ENCODE data around the gene SARNP. TPM values are rescaled to one million over a fixed set of nuclear protein-coding genes. Genes with fewer than 3 reads are reported as not detected.

The SARNP gene
- total RNA-seq, 4 donors from 2014 or later: 50.3 to 90.5 (median 63.3) TPM

DNA sequence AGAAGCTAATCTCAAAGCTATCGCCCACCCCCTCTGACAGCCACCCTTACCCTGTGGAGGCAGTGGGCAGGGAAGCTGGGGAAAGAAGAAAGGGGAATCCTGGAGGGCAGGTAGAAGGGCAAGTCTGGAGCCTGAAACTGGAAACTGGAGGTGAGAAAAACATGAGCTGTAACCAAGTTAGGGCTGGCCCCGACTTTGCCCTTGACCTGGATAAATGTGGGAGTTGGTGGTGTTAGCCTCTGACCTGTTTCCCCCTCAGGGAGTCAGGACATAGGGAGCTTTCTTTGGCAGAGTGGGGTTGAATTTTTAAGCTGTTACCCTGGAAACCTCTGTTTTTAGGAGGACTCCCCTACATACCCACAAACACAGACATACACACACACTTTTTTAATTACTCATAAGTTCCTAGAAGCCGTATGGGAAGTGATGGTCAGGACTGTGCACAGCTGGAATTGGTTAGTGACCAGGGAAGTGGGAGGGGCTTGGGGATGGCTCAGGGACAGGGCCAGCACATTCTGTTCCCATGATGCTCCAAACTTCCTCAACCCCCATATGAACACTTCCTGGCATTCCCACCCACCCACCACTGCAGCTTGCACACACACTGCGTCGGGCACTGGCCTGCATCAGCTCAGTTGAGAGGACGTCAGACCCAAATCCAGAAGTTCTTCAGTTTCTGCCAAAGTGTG lies 30.2 kb upstream of the SARNP start:
- peak; percentile 96 for ATAC-seq
- Histone ChIP-seq H3K4me3 (peak overlapping the region in 1 of 2 donors; percentile 19), H3K27me3 (peaks cover 29% of the 10 kb centered on the region), H3K9me3 (no peaks in the 10 kb centered on the region), H3K36me3 (no peaks in the 10 kb centered on the region), H3K4me1 (peaks cover 0 to 22% (median 10%) of the 10 kb centered on the region in 3 donors), H3K27ac (peak overlapping the region; percentile 86 to 92 (median 88))
- TF ChIP-seq EP300 (IDR thresholded peaks at IDR 0.05): peak; percentile 59
- peak; percentile 97 for TF ChIP-seq POLR2AphosphoS5 (IDR thresholded peaks at IDR 0.05)
- TF ChIP-seq CTCF (IDR thresholded peaks at IDR 0.05): no peak
- peak; percentile 45 to 46 for TF ChIP-seq POLR2A (IDR thresholded peaks at IDR 0.05)
- WGBS, 2 donors (ENCODE audit: low coverage in 1 of 2): 24% methylated on average over 4 to 6 of the region's 6 CpGs

DNA sequence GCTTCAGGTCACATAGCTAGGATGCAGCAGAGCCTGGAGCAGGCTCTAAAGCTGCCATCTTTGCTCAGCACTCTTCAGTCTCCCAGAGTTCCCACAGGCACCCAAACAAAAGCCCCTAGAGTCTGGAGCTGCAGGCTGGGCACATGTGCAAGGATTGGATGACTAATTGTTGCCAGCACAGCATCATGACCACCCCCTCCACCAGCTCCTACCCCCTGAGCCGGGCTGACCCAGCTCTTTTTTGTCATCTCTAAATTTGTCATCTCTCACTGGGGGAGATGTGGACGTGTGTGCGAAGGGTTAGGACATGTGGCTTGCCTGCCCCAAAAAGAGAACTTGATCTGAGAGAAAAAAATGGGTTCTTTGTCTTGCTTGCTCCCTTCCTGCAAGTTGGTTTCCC lies 29.5 kb upstream of the SARNP start:
- ATAC-seq: peak; percentile 10
- H3K27ac ChIP-seq: peak overlapping the region; percentile 86 to 92 (median 88)
- no CpG with 5 or more reads among the region's 3 CpGs for WGBS, 2 donors (ENCODE audit: low coverage in 1 of 2)
- H3K4me3 ChIP-seq: no peak overlapping the region
- H3K9me3 ChIP-seq: no peaks in the 10 kb centered on the region
- TF ChIP-seq POLR2AphosphoS5 (IDR thresholded peaks at IDR 0.05): peak; percentile 32
- TF ChIP-seq POLR2A (IDR thresholded peaks at IDR 0.05): no peak
- peaks cover 35% of the 10 kb centered on the region for H3K27me3 ChIP-seq
- H3K36me3 ChIP-seq: no peaks in the 10 kb centered on the region
- H3K4me1 ChIP-seq: peaks cover 0 to 22% (median 10%) of the 10 kb centered on the region in 3 donors

DNA sequence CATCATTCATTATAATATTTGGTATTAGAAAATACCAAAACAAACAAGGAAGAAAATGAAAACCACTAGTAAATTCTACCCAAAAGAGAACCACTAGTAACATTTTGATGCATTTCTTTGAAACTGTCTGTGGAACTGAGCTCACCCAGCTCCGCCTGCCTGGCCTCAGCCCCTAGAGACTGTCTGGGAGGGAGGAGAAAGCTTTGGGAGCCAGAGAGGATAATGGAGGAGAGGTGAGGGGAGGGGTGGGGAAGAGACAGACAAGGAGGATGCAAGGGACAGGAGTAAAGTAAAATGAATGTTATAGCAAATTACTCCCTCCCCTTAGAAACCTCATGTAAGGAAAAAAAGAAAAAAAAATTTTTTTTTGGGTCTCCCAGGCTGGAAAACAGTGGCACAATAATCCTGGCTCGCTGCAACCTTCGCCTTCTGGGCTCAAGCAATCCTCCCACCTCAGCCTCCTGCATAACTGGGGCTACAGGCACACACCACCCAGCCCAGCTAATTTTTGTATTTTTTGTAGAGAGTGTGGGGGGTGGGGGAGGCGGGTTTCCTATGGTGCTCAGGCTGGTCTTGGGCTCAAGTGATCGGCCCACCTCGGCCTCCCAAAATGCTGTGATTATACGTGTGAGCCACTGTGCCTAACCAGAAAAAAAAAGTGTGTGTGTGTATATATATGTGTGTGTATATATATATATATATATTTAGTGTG lies 28.4 kb upstream of the SARNP start:
- Histone ChIP-seq H3K27me3 (peaks cover 31% of the 10 kb centered on the region), H3K4me1 (peaks cover 0 to 22% (median 10%) of the 10 kb centered on the region in 3 donors), H3K9me3 (no peaks in the 10 kb centered on the region), H3K4me3 (no peak overlapping the region), H3K36me3 (no peaks in the 10 kb centered on the region), H3K27ac (peak overlapping the region in 3 of 4 donors; percentile 86 to 90 (median 87))
- no peak for ATAC-seq
- 66 to 79% methylated on average over 5 to 7 of the region's 7 CpGs for WGBS, 2 donors (ENCODE audit: low coverage in 1 of 2)
- TF ChIP-seq EP300 (IDR thresholded peaks at IDR 0.05): no peak
- TF ChIP-seq CTCF (IDR thresholded peaks at IDR 0.05): no peak
- no peak for TF ChIP-seq POLR2AphosphoS5 (IDR thresholded peaks at IDR 0.05)
- TF ChIP-seq POLR2A (IDR thresholded peaks at IDR 0.05): no peak

GRCh38 chr12:55845361-55845760 lies 27.8 kb upstream of the SARNP start:
- no peak overlapping the region for H3K4me3 ChIP-seq
- peak overlapping the region in 3 of 4 donors; percentile 13 to 90 (median 86) for H3K27ac ChIP-seq
- peaks cover 0 to 22% (median 10%) of the 10 kb centered on the region in 3 donors for H3K4me1 ChIP-seq
- WGBS, 2 donors (ENCODE audit: low coverage in 1 of 2): 80 to 81% methylated on average over 5 of the region's 5 CpGs
- no peak for TF ChIP-seq POLR2A (IDR thresholded peaks at IDR 0.05)
- TF ChIP-seq EP300 (IDR thresholded peaks at IDR 0.05): no peak
- TF ChIP-seq POLR2AphosphoS5 (IDR thresholded peaks at IDR 0.05): no peak
- no peak for TF ChIP-seq CTCF (IDR thresholded peaks at IDR 0.05)
- H3K9me3 ChIP-seq: no peaks in the 10 kb centered on the region
- H3K27me3 ChIP-seq: peaks cover 28% of the 10 kb centered on the region
- ATAC-seq: no peak
- H3K36me3 ChIP-seq: no peaks in the 10 kb centered on the region

DNA sequence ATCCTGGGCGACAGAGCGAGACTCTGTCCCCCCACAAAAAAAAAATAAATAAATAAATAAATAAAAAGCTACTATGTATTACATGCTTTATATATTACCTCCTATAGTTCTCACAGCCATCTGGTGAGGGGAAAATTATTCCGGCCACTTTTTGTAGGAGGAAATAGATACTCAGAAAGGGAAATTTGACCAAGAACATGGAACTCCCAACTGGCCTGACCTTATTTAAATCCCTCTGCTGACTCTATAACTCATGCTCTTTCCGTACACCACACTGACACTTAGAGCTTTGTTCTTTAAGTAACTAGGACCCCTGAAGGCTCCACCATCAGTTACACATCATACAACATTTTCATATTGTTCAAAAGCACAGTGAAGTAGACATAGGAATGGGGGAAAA lies 27.4 kb upstream of the SARNP start:
- Histone ChIP-seq H3K4me3 (no peak overlapping the region), H3K27me3 (peaks cover 24% of the 10 kb centered on the region), H3K4me1 (peaks cover 0 to 22% (median 10%) of the 10 kb centered on the region in 3 donors), H3K36me3 (no peaks in the 10 kb centered on the region), H3K9me3 (no peaks in the 10 kb centered on the region), H3K27ac (peak overlapping the region in 3 of 4 donors; percentile 13 to 90 (median 86))
- TF ChIP-seq CTCF (IDR thresholded peaks at IDR 0.05) (no peak), EP300 (IDR thresholded peaks at IDR 0.05) (no peak), POLR2A (IDR thresholded peaks at IDR 0.05) (no peak), POLR2AphosphoS5 (IDR thresholded peaks at IDR 0.05) (no peak)
- no peak for ATAC-seq
- WGBS, 2 donors (ENCODE audit: low coverage in 1 of 2): 86 to 92% methylated on average over 1 to 4 of the region's 4 CpGs
